K562 (cell line): ENCODE measurements around the gene PRR35.

Experiments used
- POLR2A ChIP-seq: fragments of 450-650 bp; conservative IDR thresholded peaks from 2 replicates; pipeline ENCODE4 v1.6.1; 2016
- RCOR1 ChIP-seq, 2 experiments: IDR thresholded peaks; 2 replicates each; pipeline ENCODE4 v1.6.1; 2012; ENCODE audit warnings: low read depth in 2 of 2, low read length in 2 of 2, borderline replicate concordance in 1 of 2, improper control_type of control experiment in 1 of 2
- SP1 ChIP-seq: sonication (generic); formaldehyde crosslinking; IDR thresholded peaks from 2 replicates; pipeline ENCODE4 v1.8.1; 2022; ENCODE audit warnings: mild to moderate bottlenecking, missing genetic modification reagents
- SREBF2 ChIP-seq: sonication (generic); formaldehyde crosslinking; IDR thresholded peaks from 2 replicates; pipeline ENCODE4 v1.4.0; 2020; ENCODE audit warnings: mild to moderate bottlenecking, missing genetic modification reagents
- TAF15 ChIP-seq: fragments of 200-400 bp; formaldehyde crosslinking; IDR thresholded peaks from 2 replicates; pipeline ENCODE4 v1.6.1; 2017; ENCODE audit warnings: mild to moderate bottlenecking, low read depth, low read length, moderate library complexity
- TEAD2 ChIP-seq: fragments of 450-650 bp; IDR thresholded peaks from 2 replicates; pipeline ENCODE4 v1.6.1; 2016; ENCODE audit warnings: missing genetic modification characterization, control low read depth, missing compliant biosample characterization
- TF ChIP-seq, protein P1 (sequence below): fragments of 450-650 bp; IDR thresholded peaks from 2 replicates; pipeline ENCODE4 v1.7.1; 2018; ENCODE audit warnings: mild to moderate bottlenecking, low read depth; ENCODE audit not compliant: partially characterized antibody

DNA sequence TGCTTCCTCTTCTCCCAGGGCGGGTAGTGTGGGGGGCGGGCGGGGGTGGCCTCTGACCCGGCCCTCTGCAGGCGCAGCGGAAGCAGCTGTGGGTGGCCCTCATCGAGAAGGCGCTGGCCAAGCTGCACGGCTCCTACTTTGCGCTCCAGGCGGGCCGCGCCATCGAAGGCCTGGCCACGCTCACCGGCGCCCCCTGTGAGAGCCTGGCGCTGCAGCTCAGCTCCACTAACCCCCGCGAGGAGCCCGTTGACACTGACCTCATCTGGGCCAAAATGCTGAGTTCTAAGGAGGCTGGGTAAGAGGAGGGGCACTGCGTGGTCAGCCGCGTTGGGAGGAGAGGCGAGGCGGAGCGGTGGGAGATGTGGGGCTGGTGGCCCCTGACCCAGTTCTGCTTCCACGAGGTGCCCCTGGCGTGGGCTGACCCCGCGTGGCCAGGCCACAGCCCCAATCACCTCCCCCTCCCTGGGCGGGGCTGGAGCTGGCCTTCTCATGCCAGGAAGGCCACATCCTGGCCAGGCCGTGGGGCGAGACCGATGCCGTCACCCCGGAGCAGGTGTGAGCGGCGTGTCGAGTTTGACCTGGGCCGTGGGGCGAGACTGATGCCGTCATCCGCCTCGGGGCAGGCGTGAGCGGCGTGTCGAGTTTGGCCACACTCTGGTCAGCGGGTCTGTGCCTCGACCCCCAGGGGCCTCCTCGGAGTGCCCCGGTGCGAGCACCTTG is 10.5 kb upstream of the PRR35 start:
- TF ChIP-seq, protein P1, sequence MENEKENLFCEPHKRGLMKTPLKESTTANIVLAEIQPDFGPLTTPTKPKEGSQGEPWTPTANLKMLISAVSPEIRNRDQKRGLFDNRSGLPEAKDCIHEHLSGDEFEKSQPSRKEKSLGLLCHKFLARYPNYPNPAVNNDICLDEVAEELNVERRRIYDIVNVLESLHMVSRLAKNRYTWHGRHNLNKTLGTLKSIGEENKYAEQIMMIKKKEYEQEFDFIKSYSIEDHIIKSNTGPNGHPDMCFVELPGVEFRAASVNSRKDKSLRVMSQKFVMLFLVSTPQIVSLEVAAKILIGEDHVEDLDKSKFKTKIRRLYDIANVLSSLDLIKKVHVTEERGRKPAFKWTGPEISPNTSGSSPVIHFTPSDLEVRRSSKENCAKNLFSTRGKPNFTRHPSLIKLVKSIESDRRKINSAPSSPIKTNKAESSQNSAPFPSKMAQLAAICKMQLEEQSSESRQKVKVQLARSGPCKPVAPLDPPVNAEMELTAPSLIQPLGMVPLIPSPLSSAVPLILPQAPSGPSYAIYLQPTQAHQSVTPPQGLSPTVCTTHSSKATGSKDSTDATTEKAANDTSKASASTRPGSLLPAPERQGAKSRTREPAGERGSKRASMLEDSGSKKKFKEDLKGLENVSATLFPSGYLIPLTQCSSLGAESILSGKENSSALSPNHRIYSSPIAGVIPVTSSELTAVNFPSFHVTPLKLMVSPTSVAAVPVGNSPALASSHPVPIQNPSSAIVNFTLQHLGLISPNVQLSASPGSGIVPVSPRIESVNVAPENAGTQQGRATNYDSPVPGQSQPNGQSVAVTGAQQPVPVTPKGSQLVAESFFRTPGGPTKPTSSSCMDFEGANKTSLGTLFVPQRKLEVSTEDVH = no peak
- TF ChIP-seq SREBF2 (CRISPR knock-in tag) = no peak
- no peak for TF ChIP-seq POLR2A
- no peak for TF ChIP-seq RCOR1 (IDR thresholded peaks at IDR 0.05; ENCODE audit: borderline replicate concordance in 1 of 2, low read depth in 2 of 2, low read length in 2 of 2)
- no peak for TF ChIP-seq TAF15
- no peak for TF ChIP-seq SP1 (CRISPR knock-in tag)
- TF ChIP-seq TEAD2 (tag) = no peak
